Body of pancreas (tissue), 4 donors: Measurements from ENCODE around the gene GNB1L.

Experiments used
- POLR2A ChIP-seq, 3 donors: fragments of 450-650 bp; IDR thresholded peaks; one replicate each; pipeline ENCODE4 v1.6.1; 2016; ENCODE audit warnings: antibody characterized with exemption in 3 of 3, mild to moderate bottlenecking in 2 of 3
- TF ChIP-seq, protein P1 (sequence below), 7 experiments: fragments of 450-650 bp in 4 of 7; fragments of 200-600 bp in 3 of 7; sonication (generic) in 3 of 7; IDR thresholded peaks; one replicate each; pipeline ENCODE4 v1.5.1; 2016 to 2019; ENCODE audit warnings: antibody characterized with exemption in 7 of 7

DNA sequence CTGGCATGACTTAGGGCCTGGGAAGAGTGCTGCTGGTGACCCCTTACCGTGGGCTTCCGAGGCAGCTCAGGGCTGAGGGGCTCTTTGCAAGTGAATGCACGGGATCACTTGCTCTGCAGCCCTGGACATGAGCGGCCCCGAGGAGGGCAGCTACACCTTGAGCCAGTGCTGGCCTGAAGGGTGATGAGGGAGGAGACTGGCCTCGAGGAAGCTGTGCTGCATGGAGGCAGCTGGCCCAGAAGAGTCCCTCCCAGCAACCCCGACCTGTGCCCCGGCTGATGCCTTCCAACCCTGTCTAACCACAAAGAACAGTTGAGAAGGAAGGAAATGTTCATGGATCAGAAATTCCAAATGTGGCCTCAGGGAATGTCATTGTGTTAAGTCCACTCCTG lies 48.9 kb downstream of the GNB1L start:
- TF ChIP-seq POLR2A (IDR thresholded peaks at IDR 0.05), result no peak
- TF ChIP-seq, protein P1, sequence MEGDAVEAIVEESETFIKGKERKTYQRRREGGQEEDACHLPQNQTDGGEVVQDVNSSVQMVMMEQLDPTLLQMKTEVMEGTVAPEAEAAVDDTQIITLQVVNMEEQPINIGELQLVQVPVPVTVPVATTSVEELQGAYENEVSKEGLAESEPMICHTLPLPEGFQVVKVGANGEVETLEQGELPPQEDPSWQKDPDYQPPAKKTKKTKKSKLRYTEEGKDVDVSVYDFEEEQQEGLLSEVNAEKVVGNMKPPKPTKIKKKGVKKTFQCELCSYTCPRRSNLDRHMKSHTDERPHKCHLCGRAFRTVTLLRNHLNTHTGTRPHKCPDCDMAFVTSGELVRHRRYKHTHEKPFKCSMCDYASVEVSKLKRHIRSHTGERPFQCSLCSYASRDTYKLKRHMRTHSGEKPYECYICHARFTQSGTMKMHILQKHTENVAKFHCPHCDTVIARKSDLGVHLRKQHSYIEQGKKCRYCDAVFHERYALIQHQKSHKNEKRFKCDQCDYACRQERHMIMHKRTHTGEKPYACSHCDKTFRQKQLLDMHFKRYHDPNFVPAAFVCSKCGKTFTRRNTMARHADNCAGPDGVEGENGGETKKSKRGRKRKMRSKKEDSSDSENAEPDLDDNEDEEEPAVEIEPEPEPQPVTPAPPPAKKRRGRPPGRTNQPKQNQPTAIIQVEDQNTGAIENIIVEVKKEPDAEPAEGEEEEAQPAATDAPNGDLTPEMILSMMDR (IDR thresholded peaks at IDR 0.05), result no peak
